DOHH2 (cell line): Measurements from ENCODE around the gene TDRD7.

Experiments used
- CTCF ChIP-seq: fragments of 200-600 bp; sonication (generic); IDR thresholded peaks from one replicate; pipeline ENCODE4 v1.5.1; 2014; ENCODE audit warnings: antibody characterized with exemption, mild to moderate bottlenecking, low read depth, low read length; ENCODE audit not compliant: poor library complexity, severe bottlenecking
- EZH2phosphoT487 ChIP-seq: fragments of 200-600 bp; sonication (generic); IDR thresholded peaks from 2 replicates; pipeline ENCODE4 v1.6.1; 2017; ENCODE audit warnings: borderline replicate concordance, mild to moderate bottlenecking, antibody characterized with exemption, low read length, moderate library complexity, mixed read lengths

GRCh38 chr9:97425336-97425972, 13.6 kb downstream of the TDRD7 start:
- no peak for TF ChIP-seq EZH2phosphoT487
- no peak for TF ChIP-seq CTCF
